ENCODE data around the gene CATSPERB. TPM values are rescaled to one million over a fixed set of nuclear protein-coding genes. Genes with fewer than 3 reads are reported as not detected.
"Not testable (repeated sequence)": the region's sequence is repeated elsewhere in the genome, so short reads cannot be mapped to it uniquely, and the experiment has no call there.

CATSPERB gene
- total RNA-seq, 1 donor from 2014 or later = not detected

GRCh38 chr14:91582761-91583160, 149.1 kb downstream of the CATSPERB start:
- DNase-seq (ENCODE audit: extremely low read depth, low read depth, low spot score) = no peak

- DNase-seq (ENCODE audit: extremely low read depth, low read depth, low spot score) = no peak
Observed at GRCh38 chr14:91580876-91581577, 150.9 kb downstream of the CATSPERB start.

- DNase-seq (ENCODE audit: extremely low read depth, low read depth, low spot score) = no peak
Observed at GRCh38 chr14:91577632-91578233, 154.2 kb downstream of the CATSPERB start.

GRCh38 chr14:91575469-91576208, 156.2 kb downstream of the CATSPERB start:
- no peak for DNase-seq (ENCODE audit: extremely low read depth, low read depth, low spot score)

- DNase-seq (ENCODE audit: extremely low read depth, low read depth, low spot score) = no peak
Observed at GRCh38 chr14:91573894-91574837, 157.7 kb downstream of the CATSPERB start.

GRCh38 chr14:91573528-91573893, 158.4 kb downstream of the CATSPERB start:
- no peak for DNase-seq (ENCODE audit: extremely low read depth, low read depth, low spot score)

GRCh38 chr14:91570021-91570420, 161.9 kb downstream of the CATSPERB start:
- DNase-seq (ENCODE audit: extremely low read depth, low read depth, low spot score) = no peak

GRCh38 chr14:91569301-91569700, 162.6 kb downstream of the CATSPERB start:
- DNase-seq (ENCODE audit: extremely low read depth, low read depth, low spot score) = no peak

GRCh38 chr14:91568626-91569025, 163.3 kb downstream of the CATSPERB start:
- DNase-seq (ENCODE audit: extremely low read depth, low read depth, low spot score) = no peak

- not testable (repeated sequence) for DNase-seq (ENCODE audit: extremely low read depth, low read depth, low spot score)
Observed at GRCh38 chr14:91567827-91568226, 164.1 kb downstream of the CATSPERB start.

- DNase-seq (ENCODE audit: extremely low read depth, low read depth, low spot score) = no peak
Observed at GRCh38 chr14:91555531-91555930, 176.4 kb downstream of the CATSPERB start.

GRCh38 chr14:91554535-91555332, 177.2 kb downstream of the CATSPERB start:
- DNase-seq (ENCODE audit: extremely low read depth, low read depth, low spot score) = no peak

- DNase-seq (ENCODE audit: extremely low read depth, low read depth, low spot score) = no peak
Observed at GRCh38 chr14:91548108-91548507, 183.8 kb downstream of the CATSPERB start.

- DNase-seq (ENCODE audit: extremely low read depth, low read depth, low spot score) = no peak
Observed at GRCh38 chr14:91545946-91546716, 185.8 kb downstream of the CATSPERB start.

GRCh38 chr14:91545204-91545603, 186.7 kb downstream of the CATSPERB start:
- DNase-seq (ENCODE audit: extremely low read depth, low read depth, low spot score) = no peak

GRCh38 chr14:91536327-91536726, 195.6 kb downstream of the CATSPERB start:
- DNase-seq (ENCODE audit: extremely low read depth, low read depth, low spot score) = no peak

GRCh38 chr14:91534059-91534458, 197.8 kb downstream of the CATSPERB start:
- DNase-seq (ENCODE audit: extremely low read depth, low read depth, low spot score) = not testable (repeated sequence)

- no peak for DNase-seq (ENCODE audit: extremely low read depth, low read depth, low spot score)
Observed at GRCh38 chr14:91533623-91534022, 198.3 kb downstream of the CATSPERB start.

Data from glomerular endothelial cell (primary cell).